ENCODE results near the gene SCUBE3.

DNA sequence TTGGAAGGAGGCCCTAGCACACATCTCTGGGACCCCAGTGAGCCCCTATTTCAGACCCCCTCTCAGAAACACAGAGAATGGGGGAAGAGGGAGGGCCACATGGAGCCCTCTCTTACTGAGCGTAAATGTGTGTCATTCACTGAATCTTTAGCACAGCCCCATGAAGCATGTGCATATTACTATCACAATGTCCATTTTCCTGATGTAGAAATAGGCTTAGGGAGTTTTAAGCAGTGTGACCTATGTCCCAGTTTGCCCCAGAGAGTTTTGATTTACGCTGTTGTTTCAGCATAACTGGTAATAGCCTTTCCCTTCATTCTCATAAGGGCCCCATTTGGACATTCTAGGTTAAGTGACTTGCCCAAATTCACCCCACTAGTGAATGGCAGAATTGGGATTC lies 47.6 kb upstream of the SCUBE3 start:
- TF ChIP-seq POLR2A (IDR thresholded peaks at IDR 0.05) = no peak
- TF ChIP-seq, protein P1, sequence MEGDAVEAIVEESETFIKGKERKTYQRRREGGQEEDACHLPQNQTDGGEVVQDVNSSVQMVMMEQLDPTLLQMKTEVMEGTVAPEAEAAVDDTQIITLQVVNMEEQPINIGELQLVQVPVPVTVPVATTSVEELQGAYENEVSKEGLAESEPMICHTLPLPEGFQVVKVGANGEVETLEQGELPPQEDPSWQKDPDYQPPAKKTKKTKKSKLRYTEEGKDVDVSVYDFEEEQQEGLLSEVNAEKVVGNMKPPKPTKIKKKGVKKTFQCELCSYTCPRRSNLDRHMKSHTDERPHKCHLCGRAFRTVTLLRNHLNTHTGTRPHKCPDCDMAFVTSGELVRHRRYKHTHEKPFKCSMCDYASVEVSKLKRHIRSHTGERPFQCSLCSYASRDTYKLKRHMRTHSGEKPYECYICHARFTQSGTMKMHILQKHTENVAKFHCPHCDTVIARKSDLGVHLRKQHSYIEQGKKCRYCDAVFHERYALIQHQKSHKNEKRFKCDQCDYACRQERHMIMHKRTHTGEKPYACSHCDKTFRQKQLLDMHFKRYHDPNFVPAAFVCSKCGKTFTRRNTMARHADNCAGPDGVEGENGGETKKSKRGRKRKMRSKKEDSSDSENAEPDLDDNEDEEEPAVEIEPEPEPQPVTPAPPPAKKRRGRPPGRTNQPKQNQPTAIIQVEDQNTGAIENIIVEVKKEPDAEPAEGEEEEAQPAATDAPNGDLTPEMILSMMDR (IDR thresholded peaks at IDR 0.05) = no peak
- no peak for TF ChIP-seq POLR2AphosphoS5 (IDR thresholded peaks at IDR 0.05; ENCODE audit: insufficient read depth in 1 of 2, low read depth in 1 of 2)
